ENCODE data around the gene KIF16B. TPM values are rescaled to one million over a fixed set of nuclear protein-coding genes. Genes with fewer than 3 reads are reported as not detected.

Gene KIF16B
- total and polyA plus RNA-seq, 9 of the 15 experiments (the other 6 are each of a cell fraction or from before 2014, with no cell fraction given): 1.00 to 10.6 (median 8.5) TPM

DNA sequence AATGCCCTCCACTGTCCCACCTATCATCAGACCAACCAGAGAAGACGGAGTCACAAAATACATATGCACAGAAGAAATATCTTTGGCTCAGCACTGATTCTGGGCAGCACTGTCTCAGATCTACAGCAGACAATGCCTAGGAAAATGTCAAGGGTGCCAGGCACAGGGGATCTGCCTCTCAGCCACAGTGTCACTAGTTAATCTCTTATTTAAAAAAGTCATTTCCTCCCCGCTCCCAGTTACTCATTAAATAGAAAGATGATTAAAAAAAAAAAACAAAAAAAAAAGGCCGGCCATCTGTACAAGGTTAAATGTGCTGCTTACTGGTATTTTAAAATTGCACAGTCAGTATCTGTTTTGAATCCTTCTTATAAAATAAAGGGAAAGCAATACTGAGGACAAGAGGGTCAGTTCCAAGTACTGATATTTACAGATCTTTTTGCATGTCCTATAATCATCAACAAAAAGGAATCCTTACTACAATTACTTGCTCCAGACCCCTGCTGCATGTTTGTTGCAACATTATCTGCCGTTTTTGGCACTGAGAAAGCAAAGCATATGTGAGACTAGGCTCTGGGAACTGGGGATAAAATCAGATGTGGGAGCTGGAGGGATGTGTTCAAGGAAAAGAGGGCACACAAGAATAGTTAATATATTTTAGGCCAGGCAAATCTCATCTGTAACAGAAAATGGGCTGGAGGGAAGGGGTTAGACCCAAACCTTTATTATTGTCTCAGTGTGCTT lies 299.3 kb downstream of the KIF16B start (continued):
- TF ChIP-seq, protein P1, sequence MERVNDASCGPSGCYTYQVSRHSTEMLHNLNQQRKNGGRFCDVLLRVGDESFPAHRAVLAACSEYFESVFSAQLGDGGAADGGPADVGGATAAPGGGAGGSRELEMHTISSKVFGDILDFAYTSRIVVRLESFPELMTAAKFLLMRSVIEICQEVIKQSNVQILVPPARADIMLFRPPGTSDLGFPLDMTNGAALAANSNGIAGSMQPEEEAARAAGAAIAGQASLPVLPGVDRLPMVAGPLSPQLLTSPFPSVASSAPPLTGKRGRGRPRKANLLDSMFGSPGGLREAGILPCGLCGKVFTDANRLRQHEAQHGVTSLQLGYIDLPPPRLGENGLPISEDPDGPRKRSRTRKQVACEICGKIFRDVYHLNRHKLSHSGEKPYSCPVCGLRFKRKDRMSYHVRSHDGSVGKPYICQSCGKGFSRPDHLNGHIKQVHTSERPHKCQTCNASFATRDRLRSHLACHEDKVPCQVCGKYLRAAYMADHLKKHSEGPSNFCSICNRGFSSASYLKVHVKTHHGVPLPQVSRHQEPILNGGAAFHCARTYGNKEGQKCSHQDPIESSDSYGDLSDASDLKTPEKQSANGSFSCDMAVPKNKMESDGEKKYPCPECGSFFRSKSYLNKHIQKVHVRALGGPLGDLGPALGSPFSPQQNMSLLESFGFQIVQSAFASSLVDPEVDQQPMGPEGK (CRISPR knock-in tag; IDR thresholded peaks at IDR 0.05; ENCODE audit: borderline replicate concordance): no peak
- no peak for TF ChIP-seq PHF8 (IDR thresholded peaks at IDR 0.05; ENCODE audit: borderline replicate concordance, low read length)
- TF ChIP-seq, protein P2, sequence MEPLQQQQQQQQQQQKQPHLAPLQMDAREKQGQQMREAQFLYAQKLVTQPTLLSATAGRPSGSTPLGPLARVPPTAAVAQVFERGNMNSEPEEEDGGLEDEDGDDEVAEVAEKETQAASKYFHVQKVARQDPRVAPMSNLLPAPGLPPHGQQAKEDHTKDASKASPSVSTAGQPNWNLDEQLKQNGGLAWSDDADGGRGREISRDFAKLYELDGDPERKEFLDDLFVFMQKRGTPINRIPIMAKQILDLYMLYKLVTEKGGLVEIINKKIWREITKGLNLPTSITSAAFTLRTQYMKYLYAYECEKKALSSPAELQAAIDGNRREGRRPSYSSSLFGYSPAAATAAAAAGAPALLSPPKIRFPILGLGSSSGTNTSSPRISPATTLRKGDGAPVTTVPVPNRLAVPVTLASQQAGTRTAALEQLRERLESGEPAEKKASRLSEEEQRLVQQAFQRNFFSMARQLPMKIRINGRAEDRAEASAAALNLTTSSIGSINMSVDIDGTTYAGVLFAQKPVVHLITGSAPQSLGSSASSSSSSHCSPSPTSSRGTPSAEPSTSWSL (CRISPR knock-in tag; IDR thresholded peaks at IDR 0.05; ENCODE audit: borderline replicate concordance): no peak
- TF ChIP-seq, protein P3, sequence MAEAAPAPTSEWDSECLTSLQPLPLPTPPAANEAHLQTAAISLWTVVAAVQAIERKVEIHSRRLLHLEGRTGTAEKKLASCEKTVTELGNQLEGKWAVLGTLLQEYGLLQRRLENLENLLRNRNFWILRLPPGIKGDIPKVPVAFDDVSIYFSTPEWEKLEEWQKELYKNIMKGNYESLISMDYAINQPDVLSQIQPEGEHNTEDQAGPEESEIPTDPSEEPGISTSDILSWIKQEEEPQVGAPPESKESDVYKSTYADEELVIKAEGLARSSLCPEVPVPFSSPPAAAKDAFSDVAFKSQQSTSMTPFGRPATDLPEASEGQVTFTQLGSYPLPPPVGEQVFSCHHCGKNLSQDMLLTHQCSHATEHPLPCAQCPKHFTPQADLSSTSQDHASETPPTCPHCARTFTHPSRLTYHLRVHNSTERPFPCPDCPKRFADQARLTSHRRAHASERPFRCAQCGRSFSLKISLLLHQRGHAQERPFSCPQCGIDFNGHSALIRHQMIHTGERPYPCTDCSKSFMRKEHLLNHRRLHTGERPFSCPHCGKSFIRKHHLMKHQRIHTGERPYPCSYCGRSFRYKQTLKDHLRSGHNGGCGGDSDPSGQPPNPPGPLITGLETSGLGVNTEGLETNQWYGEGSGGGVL (CRISPR knock-in tag; IDR thresholded peaks at IDR 0.05): no peak
